Fibroblast of peridontal ligament (primary cell): ENCODE results near the gene SOHLH2.
A peak's percentile ranks its signal among the peaks of the same experiment; 100 is the strongest.

Source experiments
- DNase-seq: peaks from one replicate; pipeline ENCODE4 v3.0.0-alpha.2; 2010; ENCODE audit errors: extremely low read depth

SOHLH2 gene

DNA sequence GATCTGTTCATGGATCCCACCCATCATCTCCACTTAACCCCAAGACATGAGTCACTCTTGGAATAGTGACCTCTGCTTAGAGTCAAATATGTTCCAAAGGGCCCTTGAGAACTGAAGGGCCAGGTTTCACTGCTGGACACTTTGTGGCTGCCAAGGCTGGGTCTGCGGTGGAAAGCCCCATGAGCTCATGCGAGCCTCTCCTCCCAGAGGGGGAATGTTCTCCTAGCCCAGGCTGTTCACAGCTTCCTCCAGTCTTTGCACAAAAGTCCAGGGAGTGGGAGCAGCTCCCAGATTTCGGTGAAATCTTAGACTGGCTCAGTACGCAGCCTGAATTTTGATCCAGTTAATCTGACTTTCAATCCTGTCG, 82.4 kb downstream of the SOHLH2 start:
- peak; percentile 30 for DNase-seq

DNA sequence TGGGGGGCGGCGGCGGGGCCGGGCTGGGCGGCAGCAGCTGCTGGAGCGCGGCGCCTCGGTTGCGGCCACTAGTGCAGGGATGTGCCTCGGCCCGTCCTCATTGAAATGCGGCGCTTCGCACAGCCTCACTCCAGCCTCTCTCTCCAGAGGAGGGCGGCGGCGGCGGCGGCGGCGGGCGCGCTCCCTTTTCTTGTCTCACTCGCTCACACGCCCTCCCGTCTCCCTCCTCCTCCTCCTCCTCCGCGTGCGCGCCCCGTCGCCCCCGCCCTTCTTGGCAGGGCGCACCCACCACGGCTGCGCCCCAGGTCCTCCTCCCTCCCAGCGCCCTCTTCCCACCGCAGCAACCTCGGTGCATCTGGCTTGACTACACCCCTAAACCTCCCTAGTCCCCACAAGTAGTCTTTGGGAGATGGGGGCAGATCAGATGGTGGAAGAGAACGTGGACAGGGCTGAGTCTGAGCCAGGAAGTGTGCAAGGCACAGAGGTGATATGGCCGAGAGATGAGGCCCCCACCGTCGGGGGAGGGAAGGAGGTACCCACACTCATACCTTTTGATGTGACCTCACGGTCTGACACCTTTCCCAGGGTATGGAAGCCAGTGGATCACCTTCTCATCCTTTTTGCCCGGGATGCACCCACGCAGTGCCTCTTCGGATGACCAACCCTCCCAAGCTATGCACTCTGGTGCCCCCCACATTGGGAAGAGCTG, 83.0 kb downstream of the SOHLH2 start, which contains the start of gene DCLK1:
TSS of gene DCLK1 (minus strand) at position 161 of the 709 bp plus-strand sequence.
- peak; percentile 23 for DNase-seq

DNA sequence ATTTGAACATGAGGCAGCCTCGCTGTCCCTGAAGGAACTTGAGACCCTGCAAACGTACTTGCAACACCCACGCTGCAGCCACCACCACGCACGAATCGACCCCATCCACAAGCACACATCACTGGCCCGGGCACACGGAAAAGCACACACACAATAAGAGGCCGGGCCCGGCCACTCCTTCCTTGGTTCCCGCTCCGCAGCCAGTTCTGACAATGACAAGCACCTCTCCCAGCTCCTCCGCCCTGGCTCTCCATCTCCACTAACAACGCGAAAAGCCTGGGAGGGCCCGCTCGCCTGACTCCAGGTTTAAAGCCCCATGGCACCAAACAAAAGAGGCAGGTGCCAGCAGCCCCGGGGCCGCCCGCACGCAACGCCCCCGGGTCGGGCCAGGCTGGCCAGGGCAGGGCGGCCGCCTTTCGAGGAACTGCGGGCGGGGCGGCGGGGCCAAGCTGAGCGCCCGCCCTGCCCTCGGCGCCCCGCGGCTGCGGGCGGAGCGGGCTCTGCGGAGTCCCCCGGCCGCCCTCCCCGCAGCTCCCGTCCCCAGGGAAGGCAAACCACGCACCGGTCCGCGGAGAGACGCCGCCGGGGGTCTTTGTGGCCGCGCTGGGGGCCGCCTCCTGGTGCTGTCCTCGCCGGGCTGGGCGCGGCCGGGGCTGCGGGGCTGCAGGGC, 83.7 kb downstream of the SOHLH2 start:
- DNase-seq: no peak

DNA sequence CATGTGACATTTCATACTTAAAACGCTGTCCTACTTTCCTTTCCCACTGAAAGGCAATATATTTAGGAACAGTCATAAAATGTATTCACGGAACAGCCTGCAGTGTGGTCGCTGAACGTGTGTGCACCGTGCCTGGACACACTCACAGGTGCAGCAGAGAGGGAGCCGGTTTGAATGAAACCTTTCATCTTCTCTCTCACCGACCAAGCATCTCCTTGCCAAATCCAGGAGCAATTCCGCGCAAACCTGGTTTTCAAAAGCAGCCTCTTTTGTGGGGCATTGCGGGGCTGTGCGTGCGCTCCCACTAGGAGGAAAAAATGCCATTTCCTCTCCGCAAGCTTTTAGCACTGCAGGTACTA, 84.2 kb downstream of the SOHLH2 start:
- DNase-seq: no peak

DNA sequence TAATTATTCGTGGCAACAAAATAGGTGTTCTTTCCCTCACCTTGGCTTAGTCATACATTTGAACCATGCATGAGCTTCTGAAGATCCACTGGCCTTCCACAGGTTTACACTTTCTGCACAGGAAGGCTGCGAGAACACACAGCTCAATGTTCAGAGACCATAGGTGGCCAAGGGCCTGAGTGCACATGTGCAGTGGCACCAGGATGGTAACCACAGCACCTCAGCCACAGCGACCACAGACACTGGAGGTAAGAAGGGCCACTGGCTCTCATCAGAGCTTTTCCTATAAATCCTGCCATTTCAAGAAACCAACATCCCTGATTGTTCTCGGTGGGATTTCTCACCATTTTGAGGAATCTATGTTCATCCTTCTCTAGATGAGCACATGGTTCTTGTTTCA, 84.8 kb downstream of the SOHLH2 start:
- no peak for DNase-seq

DNA sequence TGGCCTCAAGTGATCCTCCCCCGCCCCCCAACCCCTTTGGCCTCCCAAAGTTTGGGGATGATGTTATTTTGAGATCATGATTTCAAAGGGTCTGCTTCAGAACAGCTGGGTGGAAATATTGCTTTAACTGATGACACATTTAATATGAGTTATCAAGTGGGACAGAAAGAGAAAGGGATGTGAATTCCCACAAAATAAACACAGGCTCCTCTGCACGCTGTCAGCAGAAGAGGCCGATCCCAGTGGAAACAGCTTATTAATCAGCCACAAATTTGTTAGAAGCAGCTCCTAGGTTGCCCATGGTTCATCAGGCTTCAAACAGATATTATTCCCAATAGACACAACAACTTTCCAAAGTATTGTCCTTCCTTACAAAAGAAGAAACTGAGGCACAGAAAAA, 87.9 kb downstream of the SOHLH2 start:
- no peak for DNase-seq

DNA sequence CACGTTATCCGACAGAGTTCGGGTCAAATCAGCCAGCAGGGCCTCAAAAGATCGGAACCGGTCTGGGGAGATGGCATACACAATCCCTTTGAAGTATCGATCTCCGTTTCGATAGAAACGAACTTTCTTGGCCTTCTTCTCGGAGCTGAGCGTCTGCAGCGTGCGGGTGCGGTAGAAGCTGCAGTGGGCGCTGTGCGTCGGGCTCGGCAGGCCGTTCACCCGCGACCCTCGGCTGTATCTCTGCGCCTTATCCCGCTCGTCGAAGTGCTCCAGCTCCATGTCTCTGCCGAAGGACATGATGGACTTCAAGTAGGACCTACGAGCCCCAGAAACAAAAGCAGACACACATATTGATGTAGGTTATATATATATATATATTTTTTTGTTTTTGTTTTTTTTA, 88.5 kb downstream of the SOHLH2 start:
- DNase-seq: no peak

DNA sequence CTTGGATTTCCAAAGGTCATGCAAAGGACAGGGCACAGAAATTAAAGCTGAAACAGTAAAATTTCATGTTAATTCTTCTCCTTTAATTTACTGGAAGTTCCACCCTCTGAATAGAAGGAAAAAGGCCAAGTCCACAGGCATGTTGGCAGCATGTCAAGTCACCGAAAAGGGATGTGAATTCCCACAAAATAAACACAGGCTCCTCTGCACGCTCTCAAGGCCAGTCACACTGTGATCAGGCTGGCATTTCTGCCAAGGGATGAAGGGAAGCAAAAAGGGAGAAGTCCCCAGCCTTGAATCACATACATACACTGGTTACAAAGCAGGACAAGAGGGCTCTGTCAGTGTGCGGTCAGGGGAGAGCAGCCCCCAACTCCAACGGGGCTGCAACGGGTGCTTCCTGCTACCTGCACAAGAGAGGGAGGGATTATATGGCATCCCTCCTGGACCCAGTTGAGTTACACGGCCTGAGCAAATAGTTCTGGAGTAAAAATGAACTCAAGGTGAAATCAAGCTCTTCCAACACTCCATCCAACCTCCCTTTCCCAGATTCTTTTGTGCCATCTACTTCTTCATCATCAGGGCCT, 90.0 kb downstream of the SOHLH2 start:
- peak; percentile 94 for DNase-seq
